GM18508 (cell line): Measurements from ENCODE around the gene TMIGD3.

Experiments
- ATAC-seq: cut with Tn5 transposase; IDR thresholded peaks from one replicate; pipeline ENCODE4 v1.9.1; 2021; ENCODE audit warnings: moderate number of reproducible peaks; ENCODE audit not compliant: insufficient read depth, unreplicated experiment

TMIGD3 gene

DNA sequence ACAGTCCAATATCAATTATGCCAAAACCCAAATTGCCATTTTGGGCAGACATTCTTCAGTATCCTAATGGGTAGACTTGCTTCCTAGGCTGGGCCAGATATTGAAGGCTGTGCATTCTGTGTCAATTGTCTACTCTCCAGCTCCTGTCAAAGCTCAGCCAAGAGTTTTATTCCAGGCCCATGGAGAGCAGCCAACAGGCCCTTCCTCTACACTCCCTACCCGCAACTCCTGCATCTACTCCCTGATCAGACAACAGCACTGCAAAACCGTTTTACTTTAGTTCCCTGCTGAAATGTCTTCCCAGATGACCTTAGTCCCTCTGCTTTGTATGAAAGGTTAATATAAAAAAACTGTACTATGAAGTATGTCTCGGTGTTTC lies 6.6 kb upstream of the TMIGD3 start:
- no peak for ATAC-seq

DNA sequence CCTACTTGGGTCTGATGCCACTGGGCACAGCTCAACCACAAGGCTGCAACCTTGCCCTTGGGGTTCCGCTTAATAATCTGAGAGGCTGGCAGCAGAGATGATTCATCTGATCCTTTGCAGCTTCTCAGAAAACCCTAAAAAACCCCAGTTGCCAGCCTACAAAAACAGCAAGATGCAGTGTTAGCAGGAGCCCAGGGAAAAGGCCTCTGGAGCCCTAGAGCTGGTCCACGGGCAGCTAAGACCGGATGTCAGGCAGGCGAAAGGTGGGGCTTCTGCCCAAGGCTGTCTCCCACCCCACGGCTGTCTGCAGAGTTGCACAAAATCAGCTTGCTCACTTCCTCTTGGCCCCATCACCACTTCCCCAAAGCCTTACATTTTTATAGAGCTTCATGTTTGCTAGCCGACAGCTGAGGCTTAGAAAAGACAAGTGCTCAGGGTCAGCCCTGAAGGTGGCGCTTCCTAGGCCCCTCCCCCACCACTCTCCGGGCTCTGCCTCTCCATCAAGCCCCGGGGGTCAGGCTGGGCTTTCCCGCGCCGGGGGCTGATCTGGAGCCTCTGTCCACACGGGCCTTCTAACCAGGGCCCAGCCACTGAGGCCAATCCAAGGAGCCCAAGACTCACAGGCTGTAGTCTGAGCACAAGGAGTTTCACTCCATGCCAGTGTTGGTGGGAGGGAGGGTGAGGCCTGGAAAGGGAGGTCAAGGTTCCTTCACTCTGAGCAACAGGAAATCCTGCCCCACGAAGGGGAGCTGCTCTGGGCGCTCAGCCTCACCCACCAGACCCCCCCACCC lies 4.2 kb upstream of the TMIGD3 start:
- peak; percentile 34 for ATAC-seq

DNA sequence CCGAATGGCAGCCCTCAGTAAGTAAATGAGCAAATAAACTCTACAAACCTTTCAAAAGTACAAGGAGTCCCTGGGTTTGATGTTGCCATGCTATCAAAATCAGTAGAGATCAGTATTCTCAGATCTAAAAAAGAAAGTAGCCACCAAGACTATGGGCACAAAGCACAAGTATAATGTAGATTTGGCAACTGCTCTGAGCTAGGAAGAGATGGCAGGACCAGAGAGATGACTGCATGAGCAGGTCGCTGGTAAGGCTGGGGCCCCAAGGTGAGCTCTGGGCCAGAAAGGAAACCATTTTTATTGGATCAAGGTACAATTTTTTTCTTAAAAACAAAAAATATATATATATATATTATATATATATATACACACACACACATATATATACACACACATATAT lies 3.1 kb upstream of the TMIGD3 start:
- ATAC-seq: no peak

DNA sequence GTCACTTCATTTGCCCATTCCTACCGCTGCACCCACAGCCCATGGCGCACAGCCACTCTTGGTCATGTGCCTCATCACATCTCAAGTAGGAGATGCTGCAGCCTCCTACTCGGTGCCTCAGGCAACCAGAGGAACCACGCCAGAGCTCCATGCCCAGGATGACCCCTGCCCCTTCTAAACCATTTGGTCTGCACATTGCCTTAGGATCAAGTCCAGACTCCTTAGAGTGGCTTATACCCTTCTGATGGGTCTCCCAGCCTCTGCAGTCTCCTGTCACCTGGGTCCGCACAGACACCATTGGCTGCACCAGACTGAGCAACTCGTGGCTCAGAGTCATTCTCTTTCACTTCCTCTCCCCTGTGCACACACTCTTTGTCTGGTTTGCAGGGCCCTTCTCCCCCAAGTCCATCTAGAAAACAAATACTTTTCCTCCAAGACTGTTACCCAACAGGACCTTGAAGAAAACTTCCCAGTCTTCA lies 2.2 kb upstream of the TMIGD3 start:
- peak; percentile 31 for ATAC-seq

DNA sequence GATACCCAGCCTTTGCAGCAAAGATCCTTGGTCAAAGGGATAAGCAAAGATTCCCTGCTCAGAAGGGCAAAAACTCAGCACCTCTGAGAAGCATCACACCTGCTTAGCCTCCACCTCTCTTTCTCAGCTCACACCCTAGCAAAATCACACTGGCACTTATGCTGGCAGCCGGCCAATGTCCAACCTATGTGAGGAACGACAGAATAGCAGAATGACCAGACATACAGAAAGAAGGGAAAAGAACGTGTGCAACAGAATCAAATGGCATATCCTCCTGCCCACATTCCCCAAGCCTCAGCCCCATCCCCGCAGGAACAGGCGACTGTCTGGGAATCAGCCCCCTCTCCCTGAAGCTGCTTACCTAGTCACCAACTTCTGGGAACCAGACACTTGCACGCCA lies 664 bp upstream of the TMIGD3 start:
- ATAC-seq: no peak

DNA sequence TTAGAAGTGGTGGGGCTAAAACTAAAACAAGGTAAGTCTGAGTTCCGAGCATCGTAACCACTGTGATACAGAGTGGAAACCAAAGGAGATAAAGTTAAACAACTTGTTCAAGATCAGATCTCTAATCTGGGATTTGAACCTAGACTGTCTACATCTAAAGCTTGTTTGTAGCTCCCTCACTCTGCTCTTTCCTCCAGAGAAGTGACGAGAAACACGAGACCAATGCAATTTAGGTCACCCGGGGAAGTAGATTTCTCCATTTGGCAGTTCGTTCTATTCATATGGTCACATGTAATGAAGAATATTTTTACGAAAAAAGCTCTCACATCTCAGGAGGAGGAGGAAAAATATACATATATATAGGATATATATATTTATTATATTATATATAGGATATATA lies 1.8 kb downstream of the TMIGD3 start:
- ATAC-seq: no peak

DNA sequence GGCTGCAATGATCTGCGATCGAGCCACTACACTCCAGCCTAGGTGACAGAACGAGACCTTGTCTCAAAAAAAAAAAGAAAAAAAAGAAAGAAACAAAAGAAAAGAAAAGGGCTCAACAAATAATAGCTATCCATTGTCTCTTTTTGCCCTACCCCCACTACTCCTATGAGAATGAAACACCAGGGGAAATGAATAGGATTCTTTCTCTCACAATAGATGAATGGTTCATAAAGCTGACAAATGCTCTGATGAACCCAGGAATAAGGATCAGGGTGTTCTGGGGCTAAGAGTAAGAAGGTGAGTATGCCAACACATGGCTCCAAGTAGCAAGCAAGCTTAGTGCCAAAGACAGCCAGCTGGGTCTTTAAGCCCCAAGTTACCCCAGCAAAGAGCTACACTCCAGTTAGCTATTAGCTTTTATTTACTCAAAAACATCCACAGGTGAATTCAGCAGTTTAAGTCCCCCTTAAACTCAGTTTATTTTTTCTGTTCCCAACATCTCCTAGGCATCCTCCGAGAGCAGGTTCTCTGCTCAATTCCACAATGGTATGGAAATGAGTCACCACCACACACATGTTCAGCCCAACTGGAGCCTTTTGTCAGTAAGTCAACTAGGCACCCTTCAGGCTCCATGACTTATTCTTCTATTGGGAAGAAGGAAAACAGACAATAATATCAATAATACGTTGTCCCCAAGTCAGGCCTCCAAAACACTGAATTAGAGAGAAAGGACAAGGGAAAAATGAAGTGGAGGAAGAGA lies 4.2 kb downstream of the TMIGD3 start:
- ATAC-seq: no peak

DNA sequence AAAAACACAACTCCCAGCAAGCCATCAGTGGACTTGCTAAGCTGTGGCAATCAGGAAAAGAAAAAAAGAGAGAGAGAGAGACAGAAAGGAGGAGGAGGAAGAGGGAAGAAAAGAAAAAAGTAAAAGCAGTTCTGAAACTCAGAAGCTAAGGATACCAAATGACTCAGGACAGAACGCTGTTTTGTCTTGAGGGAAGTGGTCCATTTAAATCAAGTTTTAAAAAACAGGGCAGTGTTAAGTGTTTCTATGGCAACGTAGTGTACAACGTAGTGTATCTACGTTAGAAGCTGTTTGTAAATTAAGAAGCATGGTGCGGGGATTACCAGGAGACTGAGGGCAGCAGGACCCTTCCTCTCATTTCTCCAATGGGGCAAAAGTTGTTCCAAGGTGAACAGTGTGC lies 5.8 kb downstream of the TMIGD3 start:
- ATAC-seq: no peak

DNA sequence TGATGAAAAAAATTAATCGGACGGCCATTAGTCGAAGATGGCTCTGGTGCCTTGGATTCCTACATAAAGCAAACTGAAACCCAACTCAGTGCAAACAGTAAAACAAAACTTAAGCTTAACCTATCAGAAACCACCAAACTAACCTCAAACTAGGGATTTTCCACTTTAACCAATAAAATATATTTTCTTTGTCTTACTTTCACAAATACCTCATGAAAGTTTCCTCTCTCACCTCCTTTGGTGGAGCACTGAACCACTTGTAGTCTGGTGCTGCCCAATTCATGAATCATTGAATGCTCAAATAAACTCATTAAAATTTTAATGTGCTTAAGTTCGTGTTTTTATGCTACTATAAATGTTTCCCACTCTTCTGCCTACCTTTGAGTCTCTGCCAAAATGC lies 7.0 kb downstream of the TMIGD3 start:
- ATAC-seq: no peak

DNA sequence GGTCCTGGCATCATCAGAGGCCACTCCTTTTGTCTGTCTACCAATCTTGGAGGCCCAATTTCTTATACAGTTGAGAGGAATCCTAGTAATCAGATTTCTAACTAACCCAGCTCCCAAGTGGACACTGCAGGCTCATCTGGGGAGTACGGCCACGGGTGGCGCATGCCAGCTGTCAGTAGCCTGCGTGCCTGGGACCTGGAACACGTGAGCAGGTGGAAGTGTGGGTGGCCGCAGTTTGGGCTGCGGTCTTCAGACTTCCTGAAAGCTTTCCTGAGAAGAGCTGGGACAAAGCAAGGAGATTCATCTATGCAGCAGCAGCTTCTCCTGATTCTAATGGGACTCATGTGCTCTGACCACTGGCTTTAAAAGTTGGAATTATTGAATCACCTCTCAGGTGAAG lies 12.4 kb downstream of the TMIGD3 start:
- no peak for ATAC-seq

DNA sequence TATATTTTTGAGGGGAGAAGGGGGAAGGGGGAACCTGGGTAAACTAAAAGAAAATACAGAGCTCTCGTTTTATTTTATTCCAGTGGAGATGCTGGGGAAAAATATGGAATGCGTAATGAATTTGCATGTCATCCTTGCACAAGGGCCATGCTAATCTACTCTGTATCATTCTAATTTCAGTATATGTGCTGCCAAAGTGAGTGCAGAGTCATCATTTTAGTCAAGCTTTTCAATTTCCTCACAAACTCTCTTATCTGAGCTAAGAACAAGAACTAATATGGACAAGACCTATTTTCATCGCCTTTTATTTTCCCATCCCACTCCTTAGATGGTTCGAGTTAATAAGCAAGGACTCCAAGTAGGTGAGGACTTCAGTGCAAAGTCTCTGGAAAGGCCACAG lies 13.2 kb downstream of the TMIGD3 start:
- ATAC-seq: no peak

DNA sequence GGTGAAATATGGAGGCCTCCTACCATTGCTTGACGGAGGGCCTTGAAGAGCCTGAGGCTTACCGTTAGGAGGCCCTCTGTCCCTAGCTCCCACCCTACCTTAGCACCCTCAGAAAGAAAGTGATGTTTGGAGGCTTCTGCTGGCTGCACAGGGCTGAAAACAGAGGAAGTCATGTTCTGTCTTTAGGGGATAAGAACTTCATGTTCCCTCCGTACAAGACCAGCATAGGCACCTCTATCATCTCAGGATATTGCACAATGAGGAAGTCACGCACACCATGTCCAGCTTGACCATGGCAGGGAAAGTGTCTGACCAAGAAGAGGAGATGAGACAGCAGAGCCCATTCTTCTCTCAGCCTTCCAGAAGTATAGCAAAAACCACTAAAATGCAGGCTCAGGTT lies 13.8 kb downstream of the TMIGD3 start:
- no peak for ATAC-seq

DNA sequence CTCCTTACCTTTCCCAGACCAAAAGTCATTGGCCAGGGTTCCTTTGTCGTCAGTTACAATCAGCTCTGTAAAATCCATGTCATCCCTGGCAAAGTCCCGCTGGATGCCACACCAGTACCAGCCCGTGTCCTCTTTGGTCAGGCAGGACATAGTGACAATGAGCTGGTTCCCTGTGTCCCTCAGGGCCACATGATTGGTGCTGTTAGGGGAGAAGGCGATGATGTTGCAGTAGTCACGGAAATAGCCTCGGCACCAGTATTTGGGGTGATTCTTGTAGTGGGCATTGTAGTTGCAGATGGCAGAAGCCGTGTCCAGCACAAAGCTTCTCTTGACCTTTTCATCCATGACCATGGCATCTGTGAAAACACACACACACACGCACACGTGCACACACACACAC lies 14.8 kb downstream of the TMIGD3 start:
- ATAC-seq: no peak

DNA sequence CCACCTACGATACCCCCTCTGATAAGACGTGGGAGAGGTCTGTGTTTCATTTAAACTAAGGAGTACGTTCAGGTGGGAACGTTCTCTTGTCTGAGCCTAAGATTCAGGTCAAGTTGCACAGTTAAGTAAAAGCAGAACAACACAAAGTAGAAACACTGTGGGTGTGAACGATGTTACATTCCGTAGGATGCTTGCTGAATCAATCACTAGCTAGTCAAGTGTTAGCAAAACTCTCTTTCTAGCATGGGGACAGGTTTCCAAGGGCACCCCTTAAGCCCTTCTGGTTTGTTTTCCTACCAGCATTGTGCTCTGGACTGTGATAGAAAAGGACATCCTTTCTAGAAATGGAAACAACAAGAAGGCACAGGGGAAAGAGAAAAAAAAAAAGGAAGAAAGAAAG lies 16.3 kb downstream of the TMIGD3 start:
- ATAC-seq: no peak

DNA sequence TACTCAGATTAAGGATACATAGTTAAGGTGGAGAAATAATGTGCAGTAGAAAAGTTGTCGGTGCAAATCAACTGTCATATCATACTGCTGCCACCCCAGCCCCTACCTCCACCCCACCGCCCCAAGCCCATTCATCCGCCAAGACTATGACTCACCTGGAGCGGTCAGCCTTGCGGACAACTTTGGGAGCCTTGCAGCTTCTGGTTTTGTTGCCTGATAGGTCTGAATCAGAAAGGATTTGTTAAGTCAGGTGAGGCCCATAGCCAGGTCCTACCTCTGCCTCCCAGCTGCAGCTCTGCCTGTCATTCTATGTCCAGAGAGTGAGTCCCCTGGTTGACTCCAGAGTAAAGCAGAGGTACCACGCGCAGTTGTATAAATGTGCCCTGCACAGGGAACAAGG lies 17.0 kb downstream of the TMIGD3 start:
- ATAC-seq: no peak

DNA sequence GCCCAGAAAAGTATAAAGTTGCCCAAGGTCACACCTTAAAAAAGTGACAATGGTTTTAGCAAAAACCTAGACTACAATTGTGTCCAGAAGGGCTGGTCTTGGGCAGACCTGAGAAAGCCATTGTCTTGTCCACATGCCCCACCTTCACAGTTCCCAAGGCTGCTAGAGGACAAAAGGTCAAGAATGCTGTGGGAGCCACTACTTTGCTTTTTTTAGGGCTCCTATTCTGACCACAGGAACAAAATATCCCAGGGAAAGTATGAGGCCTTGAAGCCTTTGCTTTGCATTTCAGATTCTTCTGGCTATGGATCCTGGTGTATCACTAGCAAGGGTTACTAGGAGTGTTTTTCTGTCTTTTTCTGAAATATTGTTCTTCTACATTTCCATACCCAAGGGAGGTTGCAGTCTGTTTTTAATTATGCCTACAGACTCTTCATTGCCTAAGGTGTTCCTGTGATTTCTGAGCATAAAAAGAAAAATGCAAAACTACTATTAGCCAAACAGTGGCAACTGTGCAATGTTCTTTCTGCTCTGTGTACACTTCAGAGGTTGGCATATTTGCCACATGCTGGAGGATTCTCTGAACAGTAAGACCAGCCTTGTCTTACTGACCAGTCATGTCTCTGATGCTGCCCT lies 18.9 kb downstream of the TMIGD3 start:
- no peak for ATAC-seq

DNA sequence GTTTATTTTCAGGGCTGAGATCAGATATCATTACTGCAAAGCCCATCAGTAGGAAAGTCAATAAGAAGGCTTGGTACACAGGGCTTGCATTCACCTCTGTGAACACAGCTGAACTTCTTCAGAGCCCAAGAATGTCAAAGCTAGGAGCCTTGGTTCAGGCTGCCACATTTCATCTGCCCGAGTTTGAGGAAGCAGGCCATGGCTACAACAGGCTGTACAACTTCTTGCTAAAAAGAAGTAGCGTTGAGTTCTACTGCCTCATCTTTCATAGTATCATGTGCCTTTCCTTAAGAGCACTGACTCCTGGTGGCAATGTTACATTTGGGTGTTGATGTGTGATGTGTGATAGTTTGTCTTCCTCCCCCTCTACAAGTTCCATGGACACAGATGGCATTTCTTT lies 19.6 kb downstream of the TMIGD3 start:
- no peak for ATAC-seq

DNA sequence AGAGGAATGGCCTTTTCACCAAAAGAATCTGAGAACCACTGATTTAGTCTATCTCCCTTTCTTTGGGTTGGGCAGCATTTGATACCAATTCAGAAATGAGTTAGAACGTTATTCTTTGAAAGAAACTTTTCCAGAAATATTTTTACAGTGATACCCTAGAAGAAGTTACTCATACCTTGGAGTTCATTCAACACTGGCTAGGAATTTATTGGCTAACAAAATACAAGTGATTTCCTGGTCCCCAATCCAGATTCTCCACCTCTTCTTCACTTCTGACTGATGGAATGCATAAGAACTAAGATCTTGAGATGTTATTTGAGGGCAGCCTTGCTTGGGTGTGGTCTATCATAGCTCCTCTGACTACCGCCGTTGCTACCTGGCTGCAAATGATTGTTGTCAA lies 20.3 kb downstream of the TMIGD3 start:
- ATAC-seq: no peak

DNA sequence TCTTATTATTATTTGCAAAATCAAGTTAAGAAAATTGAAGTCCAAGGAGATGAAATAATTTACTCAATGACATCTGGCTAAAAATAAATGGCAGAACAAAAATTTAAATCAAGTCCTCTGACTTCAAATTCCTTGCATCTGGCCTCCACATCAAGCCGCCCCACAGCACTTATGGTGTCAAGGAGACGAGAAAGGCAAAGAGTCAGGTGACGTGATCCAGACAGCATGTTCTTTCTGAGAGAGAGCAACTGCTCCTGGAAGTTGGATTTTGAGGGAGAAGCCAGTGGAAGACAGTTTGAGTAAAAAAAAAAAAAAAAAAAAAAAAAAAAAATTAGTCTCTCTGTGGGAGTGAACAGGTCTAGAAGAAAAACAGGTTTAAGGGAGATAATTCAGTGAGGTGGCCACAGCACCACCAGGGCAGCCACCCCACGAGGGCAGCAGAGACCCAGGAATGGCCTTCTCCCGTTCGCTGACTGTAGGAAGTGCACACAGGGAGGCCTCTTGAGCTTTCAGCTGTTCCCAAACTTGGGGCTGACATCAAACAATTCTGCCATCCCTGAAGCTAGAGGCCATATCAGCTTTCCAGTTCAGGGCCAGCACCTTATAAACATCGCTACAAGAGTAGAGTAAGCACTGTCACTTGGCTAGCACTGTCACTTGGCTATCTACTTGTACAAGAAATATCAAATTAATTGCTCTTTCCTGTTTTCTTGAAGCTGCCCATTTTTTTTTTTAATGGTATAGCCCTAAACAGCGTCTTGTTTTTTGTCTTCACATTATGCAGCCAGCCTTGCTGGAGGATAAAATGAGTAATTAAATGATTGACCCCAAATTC lies 21.8 kb downstream of the TMIGD3 start:
- ATAC-seq: no peak

DNA sequence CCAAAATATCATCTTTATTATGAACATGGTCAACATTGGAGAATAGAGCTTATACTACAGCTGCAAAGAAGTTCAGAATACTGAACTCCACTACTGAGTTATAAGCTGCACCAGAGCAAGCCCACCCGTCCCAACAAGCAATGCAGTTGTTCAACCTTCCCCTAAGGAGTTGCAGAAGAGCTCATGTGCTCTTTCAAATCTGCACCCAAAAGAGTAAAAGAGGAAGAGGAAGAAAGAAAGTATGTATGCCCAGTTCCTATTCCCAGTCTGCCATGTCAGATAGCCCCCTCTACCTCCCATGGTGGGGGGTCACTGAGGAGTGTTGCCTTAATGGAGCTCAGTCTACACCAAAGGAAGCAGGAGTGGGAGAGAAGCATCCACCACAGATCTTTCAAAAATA lies 22.8 kb downstream of the TMIGD3 start:
- no peak for ATAC-seq
